ENCODE results near the gene NPC1. TPM values are rescaled to one million over a fixed set of nuclear protein-coding genes. Genes with fewer than 3 reads are reported as not detected.

Gene NPC1
- total RNA-seq, 1 experiment from 2014 or later = 51.6 TPM

Other genes with a start within 250 kb of the NPC1 start
- 42.5 TPM for gene RIOK3, start 133.2 kb downstream of the NPC1 start, total RNA-seq (2021; ENCODE audit: unreplicated experiment)
- 38.4 TPM for gene RMC1, start 83.0 kb downstream of the NPC1 start, total RNA-seq (2021; ENCODE audit: unreplicated experiment)
- 8.8 TPM for gene ANKRD29, start 76.4 kb upstream of the NPC1 start, total RNA-seq (2021; ENCODE audit: unreplicated experiment)
- gene LAMA3, start 102.9 kb upstream of the NPC1 start, total RNA-seq (2021; ENCODE audit: unreplicated experiment) = 5.6 TPM